ENCODE results near the gene EPOP.

Gene EPOP

DNA sequence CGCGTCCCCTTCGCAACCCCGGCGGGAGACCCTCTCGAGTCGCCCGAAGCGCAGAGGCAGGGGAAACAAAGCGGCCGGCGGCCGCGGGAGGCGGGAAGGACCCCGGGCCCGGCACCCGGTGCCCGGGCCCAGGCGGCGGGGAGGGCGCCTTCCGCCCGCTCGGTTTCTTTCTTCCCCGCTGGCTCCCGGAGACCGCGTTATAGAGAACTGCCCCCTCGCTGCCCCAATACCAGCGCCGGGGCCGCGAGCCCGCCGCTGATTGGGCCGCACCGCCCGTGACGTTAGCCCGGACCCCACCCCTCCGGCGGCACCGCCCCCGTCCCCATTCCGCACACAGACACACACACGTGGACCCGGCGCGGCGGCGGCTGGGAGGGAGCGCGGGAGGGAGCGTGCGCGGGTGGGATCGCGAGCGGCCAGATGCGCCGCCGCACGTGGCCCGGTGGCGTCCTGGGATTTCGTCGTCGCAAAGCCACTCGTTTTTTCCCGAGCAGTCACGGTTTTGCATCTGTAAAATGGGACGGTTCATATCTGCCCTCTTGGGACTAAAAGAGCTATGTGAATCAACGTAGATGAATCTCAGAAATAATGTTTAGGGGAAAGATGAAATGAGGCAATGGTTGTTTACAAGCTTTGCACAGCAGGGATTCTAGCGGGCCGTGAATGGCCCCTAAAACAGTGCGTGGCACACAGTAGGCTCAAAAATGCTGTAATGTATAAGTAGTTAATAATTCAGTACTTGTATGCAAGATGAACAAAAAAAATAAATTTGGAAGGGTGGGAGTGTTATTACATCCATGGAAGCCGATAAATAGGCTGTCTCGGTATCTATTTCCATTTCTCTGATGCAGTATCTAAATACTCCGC, at the start of gene EPOP:
Gene EPOP (minus strand): TSS at position 209 of the 867 bp plus-strand sequence. CDS start 462 bp downstream, outside the sequence.
- TF ChIP-seq, protein P1, sequence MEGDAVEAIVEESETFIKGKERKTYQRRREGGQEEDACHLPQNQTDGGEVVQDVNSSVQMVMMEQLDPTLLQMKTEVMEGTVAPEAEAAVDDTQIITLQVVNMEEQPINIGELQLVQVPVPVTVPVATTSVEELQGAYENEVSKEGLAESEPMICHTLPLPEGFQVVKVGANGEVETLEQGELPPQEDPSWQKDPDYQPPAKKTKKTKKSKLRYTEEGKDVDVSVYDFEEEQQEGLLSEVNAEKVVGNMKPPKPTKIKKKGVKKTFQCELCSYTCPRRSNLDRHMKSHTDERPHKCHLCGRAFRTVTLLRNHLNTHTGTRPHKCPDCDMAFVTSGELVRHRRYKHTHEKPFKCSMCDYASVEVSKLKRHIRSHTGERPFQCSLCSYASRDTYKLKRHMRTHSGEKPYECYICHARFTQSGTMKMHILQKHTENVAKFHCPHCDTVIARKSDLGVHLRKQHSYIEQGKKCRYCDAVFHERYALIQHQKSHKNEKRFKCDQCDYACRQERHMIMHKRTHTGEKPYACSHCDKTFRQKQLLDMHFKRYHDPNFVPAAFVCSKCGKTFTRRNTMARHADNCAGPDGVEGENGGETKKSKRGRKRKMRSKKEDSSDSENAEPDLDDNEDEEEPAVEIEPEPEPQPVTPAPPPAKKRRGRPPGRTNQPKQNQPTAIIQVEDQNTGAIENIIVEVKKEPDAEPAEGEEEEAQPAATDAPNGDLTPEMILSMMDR (IDR thresholded peaks at IDR 0.05; ENCODE audit: low read depth, low read length) = no peak
- H3K4me3 ChIP-seq (ENCODE audit: low read depth, low read length) = peak within 1 kb of the TSS; percentile 52

DNA sequence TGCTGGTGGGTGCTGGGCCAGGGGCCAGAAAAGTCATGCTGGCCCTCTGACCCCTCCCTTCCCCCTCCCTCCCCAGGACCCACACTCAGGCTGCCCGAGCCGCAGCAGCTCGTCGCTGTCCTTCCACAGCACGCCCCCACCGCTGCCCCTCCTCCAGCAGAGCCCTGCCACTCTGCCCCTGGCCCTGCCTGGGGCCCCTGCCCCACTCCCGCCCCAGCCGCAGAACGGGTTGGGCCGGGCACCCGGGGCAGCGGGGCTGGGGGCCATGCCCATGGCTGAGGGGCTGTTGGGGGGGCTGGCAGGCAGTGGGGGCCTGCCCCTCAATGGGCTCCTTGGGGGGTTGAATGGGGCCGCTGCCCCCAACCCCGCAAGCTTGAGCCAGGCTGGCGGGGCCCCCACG, 47.0 kb upstream of the EPOP start:
- H3K4me3 ChIP-seq (ENCODE audit: low read depth, low read length) = no peak overlapping the region
- TF ChIP-seq, protein P1 (IDR thresholded peaks at IDR 0.05; ENCODE audit: low read depth, low read length) = no peak

DNA sequence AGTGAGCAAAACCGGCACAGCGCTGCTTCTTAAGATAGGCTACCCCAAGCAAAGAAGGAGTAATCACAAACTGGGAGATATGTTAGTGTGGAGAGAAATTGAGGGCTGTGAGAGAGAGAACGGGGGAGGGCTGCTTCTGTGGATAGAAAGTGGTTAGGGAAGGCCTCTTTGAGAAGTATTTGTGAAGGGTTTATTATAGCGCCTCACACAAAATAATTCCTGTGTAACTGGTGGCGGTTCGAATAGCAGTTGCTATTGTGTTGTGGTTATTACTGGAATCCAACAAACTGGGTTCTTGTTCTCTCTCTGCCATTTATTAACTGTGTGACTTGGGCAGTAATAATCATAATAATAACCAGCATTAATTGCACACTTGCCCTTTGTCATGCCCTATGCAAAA, 46.2 kb upstream of the EPOP start:
- TF ChIP-seq, protein P1 (IDR thresholded peaks at IDR 0.05; ENCODE audit: low read depth, low read length) = no peak
- no peak overlapping the region for H3K4me3 ChIP-seq (ENCODE audit: low read depth, low read length)

DNA sequence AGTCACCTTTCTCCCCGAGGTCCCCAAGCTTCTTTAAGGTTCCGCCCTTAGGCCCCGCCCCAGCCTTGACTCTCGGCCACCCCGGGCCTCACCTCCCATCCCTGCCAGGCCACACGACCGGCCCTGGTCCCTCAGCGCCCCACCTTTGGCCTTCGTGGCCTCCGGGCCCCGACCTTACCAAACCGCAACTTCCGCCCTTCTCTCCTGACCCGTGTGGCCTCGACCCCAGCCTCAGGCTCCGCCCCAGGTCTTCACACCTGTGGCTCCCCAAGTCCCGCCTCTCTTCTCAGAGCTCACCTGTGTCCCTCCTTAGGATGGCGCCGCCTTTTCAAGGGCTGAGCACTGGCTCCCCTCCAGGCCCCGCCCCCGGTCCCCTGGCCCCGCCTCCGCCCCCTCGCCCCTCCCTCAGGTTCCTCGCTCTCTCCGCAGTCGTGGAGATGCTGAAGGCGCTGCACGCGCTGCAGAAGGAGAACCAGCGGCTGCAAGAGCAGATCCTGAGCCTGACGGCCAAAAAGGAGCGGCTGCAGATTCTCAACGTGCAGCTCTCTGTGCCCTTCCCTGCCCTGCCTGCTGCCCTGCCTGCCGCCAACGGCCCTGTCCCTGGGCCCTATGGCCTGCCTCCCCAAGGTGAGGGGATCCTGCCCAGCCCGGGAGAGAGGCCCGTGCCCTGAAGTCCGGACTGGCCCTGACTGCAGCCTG, 45.3 kb upstream of the EPOP start:
- H3K4me3 ChIP-seq (ENCODE audit: low read depth, low read length) = no peak overlapping the region
- TF ChIP-seq, protein P1 (IDR thresholded peaks at IDR 0.05; ENCODE audit: low read depth, low read length) = no peak

DNA sequence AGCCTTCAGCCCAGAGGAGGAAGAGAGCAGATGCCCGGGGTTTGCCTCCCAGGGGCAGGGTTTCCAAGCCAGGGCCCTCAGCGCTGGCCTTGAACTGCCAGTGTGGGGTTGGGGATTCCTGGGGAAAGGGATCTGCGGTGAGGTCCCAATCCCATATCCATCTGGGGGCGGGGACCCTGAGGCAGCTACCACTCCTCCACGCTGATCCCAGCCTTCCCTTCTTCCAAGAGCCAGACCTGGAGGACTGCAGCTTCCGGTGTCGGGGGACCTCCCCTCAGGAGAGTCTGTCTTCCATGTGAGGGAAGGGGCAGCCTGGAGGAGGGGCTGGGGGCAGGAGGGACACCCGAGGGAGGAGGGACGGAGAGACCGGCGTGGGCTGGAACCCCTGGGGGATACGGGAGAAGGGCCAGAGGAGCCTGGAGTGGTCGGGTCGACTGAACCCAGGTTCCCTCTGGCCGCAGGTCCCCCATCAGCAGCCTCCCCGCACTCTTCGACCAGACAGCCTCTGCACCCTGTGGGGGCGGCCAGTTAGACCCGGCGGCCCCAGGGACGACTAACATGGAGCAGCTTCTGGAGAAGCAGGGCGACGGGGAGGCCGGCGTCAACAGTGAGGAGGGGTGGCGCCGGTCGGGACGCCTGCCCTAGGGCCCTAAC, 44.7 kb upstream of the EPOP start:
- no peak overlapping the region for H3K4me3 ChIP-seq (ENCODE audit: low read depth, low read length)
- TF ChIP-seq, protein P1 (IDR thresholded peaks at IDR 0.05; ENCODE audit: low read depth, low read length) = no peak

DNA sequence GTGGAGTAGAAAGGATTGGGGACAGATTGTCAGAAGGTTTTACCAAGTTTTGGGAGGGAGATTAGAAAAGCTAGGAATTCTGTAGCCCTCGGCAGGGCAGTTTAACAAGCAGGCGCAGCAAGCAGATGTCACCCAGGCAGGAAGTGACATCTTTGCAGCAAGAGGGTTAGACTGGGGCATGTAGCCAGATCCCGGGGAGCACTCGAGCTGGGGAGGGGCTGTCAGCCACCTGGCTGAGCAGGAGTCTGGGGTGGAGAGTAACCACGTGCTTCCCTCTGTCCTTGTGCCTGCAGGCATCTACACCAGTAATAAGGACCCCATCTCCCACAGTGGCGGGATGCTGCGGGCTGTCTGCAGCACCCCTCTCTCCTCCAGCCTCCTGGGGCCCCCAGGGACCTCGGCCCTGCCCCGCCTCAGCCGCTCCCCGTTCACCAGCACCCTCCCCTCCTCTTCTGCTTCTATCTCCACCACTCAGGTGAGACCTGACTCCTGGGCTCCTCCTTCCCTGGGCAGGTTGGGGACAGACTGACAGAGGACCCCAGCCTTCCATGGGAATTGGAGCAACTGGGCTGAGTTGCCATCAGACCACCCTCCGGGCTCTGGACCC, 42.5 kb upstream of the EPOP start:
- TF ChIP-seq, protein P1 (IDR thresholded peaks at IDR 0.05; ENCODE audit: low read depth, low read length) = no peak
- H3K4me3 ChIP-seq (ENCODE audit: low read depth, low read length) = no peak overlapping the region
